Esophagus muscularis mucosa (tissue), 3 donors: ENCODE data around the gene CFAP74.
"Not testable (repeated sequence)": the region's sequence is repeated elsewhere in the genome, so short reads cannot be mapped to it uniquely, and the experiment has no call there.

ENCODE experiments used
- CTCF ChIP-seq, 3 experiments: fragments of 200-600 bp in 2 of 3; fragments of 450-650 bp in 1 of 3; sonication (generic) in 2 of 3; IDR thresholded peaks; one replicate each; pipeline ENCODE4 v1.5.1; 2017 to 2019; ENCODE audit warnings: antibody characterized with exemption in 3 of 3, mild to moderate bottlenecking in 2 of 3, moderate library complexity in 1 of 3
- POLR2A ChIP-seq: fragments of 450-650 bp; IDR thresholded peaks from one replicate; pipeline ENCODE4 v1.6.1; 2017; ENCODE audit warnings: antibody characterized with exemption, moderate library complexity, mild to moderate bottlenecking, low read depth

GRCh38 chr1:1934848-1935247 is 68.7 kb downstream of the CFAP74 start:
- TF ChIP-seq CTCF (IDR thresholded peaks at IDR 0.05); POLR2A: not testable (repeated sequence)
